Measurements from ENCODE around the gene ULK1.

The ULK1 gene

DNA sequence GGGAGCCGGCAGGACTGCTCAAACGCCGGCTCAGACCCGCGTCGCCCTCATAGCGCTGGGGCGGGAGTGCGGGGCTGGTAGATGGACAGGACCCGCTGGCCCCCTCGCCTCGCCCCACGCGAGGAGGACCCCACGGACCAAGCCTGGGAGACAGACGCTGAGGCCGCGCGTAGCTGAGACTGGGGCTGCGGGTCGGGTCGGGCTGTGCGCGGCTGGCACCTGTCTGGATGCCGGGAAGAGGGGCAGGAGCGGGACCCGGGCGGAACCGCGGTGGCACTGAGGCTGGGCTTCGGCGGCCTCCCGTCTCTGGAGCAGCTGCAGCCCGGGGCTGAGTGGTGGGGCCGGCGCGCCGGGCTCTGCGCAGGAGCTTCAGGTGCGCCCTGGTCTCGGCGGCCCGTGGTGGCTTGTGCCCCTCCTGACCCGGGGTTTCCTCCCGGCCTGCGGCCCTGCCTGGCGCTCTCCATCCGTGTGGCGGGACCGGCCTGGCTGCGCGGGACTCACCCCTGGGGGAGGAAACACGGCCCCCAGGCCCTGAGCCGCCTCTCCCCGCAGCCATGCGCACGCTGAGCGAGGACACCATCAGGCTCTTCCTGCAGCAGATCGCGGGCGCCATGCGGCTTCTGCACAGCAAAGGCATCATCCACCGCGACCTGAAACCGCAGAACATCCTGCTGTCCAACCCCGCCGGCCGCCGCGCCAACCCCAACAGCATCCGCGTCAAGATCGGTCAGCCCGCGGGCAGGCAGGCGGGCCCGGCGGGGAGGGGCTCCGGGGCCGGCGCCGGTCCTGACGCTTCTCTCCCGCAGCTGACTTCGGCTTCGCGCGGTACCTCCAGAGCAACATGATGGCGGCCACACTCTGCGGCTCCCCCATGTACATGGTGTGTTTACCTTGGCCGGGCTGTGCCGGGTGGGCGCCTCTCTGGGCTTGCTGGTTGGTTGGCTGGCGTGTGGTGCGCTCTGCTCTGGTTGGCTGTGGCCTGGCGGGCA is 14.0 kb downstream of the ULK1 start:
- peak in 1 of 5 experiments; percentile 3 for DNase-seq

GRCh38 chr12:131909081-131909751 is 14.8 kb downstream of the ULK1 start:
- DNase-seq = peak in 1 of 5 experiments; percentile 3

- DNase-seq = no peak
Observed at GRCh38 chr12:131909752-131910219, 15.4 kb downstream of the ULK1 start.

DNA sequence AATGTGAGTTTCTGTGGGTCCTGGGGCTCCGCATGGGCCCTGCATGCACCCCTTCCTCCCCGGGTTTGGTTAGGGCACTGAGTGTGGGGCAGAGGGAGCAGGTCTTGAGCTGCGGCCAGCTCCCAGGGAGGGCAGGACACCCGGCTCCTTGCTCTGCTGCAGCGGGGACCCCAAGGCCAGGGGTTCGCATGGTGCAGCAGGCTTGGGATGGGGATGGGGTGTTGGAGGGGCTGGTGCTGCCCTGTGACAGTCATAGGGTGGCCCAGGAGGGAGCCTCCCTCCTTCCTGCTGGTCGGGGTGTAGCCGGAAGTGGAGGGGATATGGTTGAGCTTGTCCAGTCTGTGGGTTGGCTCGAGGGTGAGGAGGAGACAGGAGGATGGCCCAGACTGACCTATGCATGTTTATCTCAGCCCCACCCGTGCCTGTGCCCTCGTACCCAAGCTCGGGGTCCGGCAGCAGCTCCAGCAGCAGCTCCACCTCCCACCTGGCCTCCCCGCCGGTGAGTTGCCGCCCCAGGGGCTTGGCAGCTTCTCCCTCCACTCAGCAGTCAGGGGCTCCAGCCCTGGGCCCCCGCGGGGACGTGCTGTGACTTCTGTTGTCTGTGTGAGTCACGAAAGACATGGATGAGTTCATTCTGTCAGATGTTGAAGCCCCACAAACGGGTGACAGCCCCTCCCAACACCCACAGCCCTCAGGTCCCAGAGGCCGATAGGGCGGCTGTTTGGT is 16.0 kb downstream of the ULK1 start:
- peak in 1 of 5 experiments; percentile 3 for DNase-seq

- DNase-seq = no peak
Observed at GRCh38 chr12:131911028-131911650, 16.7 kb downstream of the ULK1 start.

DNA sequence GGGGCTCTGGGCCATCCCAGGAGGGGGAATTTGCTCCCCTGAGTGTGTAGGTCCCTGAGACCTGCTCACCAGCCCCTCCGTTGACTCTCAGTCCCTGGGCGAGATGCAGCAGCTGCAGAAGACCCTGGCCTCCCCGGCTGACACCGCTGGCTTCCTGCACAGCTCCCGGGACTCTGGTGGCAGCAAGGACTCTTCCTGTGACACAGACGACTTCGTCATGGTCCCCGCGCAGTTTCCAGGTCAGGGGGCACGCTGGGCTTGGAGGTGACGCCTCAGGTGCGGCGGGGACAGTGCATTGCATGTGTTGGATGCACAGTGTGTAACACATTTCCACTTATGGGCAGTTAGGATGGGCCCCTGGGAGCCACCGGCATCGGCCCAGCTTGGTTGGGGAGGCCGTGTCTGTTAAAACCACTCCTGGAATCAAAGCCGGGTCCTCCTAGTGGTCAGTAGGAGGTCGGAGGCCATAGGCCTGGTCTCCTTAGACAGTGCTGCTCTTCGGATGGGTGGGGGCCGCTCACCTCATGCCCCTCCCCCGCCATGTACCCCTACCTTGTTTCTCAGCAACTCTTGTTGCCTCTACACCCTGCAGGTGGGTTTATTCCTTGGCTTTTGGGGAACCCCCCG is 17.5 kb downstream of the ULK1 start:
- DNase-seq = no peak

DNA sequence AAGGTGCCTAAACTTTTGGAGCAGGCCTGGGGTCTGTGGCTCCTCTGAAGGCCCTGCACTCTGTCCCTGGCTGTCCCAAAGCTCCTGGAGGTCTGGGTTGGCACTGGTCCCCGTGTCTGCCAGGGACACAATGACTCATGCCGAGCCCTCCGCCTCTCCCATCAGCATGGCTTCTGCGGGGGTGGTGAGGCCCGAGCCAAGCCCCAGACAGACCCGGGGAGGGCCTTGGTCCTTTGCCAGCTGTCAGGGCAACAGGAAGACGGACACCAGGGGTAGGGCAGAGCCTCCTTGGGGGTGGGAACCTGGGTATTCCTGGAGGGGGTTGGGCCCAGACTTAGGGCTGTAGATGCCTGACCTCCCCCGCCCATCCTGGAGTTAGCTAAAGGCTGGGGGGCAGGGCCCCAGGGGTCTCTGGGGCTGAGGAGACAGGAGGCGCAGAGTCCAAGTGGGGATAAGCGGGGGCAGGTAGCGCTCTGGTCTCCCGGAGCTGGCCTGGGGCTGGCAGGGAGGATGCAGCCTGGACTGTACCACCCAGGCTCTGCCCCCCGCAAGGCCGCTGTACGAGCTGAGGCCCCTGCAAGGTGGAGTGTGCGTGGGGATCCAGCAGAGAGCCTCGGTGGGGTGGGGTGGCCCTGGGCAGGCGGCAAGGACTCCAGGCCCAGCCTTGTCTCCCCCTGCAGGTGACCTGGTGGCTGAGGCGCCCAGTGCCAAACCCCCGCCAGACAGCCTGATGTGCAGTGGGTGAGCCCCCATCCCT is 18.3 kb downstream of the ULK1 start:
- DNase-seq = no peak

- no peak for DNase-seq
Observed at GRCh38 chr12:131913666-131914065, 19.2 kb downstream of the ULK1 start.

DNA sequence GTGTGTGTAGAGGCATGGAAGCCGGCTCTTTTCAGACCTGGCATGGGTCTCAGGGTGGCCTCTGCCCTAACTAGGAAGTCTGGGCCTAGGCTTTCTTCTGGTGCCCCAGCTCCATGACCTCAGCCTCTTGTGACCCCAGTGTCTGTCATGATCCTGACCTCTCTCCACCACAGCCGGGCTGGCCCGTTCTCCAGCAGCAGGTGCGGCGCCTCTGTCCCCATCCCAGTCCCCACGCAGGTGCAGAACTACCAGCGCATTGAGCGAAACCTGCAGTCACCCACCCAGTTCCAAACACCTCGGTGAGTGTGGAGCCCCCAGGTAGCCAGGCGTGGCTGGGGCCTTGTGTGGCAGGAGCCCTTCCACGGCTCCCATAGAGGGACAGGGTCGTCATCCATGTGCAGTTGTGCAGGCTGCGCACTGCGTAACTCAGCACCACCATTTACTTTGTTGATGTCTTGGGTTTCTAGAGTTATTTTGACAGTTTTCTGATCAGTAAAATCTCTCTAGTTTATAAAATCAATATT is 19.8 kb downstream of the ULK1 start:
- DNase-seq = no peak

DNA sequence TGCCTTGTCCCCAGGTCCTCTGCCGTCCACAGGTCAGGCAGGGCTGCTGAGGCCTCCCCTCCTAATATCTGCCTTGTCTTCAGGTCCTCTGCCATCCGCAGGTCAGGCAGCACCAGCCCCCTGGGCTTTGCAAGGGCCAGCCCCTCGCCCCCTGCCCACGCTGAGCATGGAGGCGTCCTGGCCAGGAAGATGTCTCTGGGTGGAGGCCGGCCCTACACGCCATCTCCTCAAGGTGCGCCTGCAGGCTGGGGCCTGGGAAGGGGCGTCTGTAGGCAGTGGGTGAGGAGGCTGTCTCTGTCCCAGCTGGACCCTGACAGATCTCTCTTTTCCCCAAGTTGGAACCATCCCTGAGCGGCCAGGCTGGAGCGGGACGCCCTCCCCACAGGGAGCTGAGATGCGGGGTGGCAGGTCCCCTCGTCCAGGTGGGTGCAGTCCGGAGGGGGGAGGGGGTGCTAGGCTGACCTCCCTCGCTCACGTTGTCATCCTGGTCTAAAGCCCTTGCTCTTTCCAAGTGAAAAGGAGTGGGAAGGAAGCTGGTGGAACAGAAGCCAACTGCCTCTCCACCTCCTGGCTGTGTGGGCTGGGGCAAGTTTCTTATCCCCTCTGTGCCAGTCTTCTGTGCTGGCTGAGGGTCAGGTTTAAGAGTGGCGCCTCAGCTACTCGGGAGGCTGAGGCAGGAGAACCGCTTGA is 20.7 kb downstream of the ULK1 start:
- DNase-seq = no peak

DNA sequence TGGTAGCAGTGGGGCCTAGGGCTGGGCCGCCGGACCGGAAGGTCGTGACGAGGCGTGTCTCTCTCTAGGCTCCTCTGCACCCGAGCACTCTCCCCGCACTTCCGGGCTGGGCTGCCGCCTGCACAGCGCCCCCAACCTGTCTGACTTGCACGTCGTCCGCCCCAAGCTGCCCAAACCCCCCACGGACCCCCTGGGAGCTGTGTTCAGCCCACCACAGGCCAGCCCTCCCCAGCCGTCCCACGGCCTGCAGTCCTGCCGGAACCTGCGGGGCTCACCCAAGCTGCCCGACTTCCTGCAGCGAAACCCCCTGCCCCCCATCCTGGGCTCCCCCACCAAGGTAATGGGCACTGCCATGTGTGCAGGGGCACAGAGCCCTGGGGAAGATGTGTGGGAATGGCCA is 21.4 kb downstream of the ULK1 start:
- DNase-seq = peak in 1 of 5 experiments; percentile 2

DNA sequence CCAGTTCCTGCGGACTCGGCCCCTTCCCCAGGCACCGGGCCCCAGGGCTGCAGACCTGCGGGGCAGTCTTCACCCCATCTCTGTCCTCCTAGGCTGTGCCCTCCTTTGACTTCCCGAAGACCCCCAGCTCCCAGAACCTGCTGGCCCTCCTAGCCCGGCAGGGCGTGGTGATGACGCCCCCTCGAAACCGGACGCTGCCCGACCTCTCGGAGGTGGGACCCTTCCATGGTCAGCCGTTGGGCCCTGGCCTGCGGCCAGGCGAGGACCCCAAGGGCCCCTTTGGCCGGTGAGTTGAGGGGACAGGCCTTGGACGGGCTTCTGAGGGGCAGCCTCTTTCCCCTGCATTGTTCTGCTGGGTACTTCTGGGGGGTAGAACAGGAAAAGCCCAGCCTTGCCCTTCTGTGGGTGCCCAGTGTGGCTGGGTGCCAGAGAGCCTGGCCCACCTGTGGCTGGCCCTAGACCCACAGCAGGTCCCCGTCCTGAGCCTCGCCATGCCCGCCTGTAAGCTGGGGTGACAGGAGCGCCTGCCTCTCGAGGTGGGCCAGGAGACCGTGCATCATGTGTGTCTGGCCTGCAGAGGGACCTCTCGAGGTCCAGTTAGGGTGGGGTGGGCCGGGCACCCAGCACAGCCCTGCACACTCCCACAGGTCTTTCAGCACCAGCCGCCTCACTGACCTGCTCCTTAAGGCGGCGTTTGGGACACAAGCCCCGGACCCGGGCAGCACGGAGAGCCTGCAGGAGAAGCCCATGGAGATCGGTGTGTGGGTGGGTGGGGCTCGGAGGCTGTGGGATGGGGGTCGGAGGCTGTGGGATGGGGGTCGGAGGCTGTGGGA is 22.1 kb downstream of the ULK1 start:
- no peak for DNase-seq

DNA sequence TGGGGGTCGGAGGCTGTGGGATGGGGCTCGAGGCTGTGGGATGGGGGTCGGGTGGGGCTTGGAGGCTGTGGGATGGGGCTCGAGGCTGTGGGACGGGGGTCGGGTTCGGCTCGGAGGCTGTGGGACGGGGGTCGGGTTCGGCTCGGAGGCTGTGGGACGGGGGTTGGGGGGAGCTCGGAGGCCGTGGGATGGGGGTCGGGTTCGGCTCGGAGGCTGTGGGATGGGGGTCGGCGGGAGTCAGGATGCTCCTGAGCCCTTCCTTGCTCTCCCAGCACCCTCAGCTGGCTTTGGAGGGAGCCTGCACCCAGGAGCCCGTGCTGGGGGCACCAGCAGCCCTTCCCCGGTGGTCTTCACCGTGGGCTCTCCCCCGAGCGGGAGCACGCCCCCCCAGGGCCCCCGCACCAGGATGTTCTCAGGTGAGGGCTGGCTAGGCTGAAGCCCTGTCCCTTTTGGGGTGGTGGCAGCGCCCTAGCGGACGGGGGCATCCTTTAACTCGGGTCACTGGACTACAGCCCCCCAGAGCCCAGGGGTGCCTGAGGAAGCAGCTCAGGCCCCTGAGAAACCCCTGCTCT is 22.8 kb downstream of the ULK1 start:
- DNase-seq = peak in 1 of 5 experiments; percentile 28

DNA sequence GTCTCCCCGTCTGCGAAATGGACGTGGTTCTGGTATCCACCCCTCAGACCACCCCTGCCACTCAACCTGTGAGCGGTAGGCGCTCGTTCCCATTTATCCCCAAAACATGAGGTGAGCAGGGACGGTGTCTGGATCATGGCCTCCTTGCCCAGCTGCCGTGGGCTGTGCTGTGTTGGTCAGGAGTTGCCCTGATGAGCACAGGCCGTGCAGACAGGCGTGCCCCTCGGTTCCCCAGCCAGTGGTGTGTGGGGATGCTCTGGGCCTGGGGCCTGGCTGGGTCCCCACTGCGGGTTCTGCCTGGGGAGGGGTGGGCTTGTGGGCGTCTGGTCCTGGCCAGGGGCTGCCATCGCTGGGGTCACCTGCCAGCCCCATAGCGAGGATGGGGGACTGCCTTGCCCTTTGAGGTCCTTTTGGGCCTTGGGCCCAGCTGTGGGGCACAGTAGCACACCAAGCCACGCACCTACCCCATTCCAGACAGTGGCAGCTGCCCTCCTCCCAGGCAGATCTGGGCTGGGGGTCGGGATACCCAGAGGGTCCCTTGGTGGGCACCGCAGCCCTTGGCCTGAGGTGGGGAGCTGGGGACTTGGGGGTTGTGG is 23.4 kb downstream of the ULK1 start:
- no peak for DNase-seq

DNA sequence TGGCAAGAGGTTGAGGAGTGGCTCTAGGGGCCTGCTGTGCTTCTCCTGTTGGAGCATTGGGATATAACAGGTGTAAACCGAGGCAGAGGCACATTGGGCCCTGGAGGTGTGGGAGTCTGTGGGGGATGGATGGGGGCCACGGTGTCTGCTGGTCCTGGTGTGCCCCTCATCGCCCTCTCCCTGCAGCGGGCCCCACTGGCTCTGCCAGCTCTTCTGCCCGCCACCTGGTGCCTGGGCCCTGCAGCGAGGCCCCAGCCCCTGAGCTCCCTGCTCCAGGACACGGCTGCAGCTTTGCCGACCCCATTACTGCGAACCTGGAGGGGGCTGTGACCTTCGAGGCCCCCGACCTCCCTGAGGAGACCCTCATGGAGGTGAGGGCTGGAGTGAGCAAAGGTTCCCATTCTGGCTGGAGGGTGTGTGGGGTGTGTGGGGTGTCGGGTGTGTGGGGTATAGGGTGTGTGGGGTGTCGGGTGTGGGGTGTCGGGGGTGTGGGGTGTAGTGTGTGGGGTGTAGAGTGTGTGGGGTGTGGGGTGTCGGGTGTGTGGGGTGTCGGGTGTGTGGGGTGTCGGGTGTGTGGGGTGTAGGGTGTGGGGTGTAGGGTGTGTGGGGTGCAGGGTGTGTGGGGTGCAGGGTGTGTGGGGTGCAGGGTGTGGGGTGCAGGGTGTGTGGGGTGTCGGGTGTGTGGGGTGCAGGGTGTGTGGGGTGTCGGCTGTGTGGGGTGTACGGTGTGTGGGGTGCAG is 24.1 kb downstream of the ULK1 start:
- DNase-seq = no peak

GRCh38 chr12:131919051-131919347 is 24.6 kb downstream of the ULK1 start:
- DNase-seq = no peak

GRCh38 chr12:131919366-131920156 is 25.1 kb downstream of the ULK1 start:
- no peak for DNase-seq
